ENCODE results near the gene ACAN. TPM values are rescaled to one million over a fixed set of nuclear protein-coding genes. Genes with fewer than 3 reads are reported as not detected.

Gene ACAN
- total and polyA plus RNA-seq, 10 of the 15 experiments (the other 5 are each of a cell fraction or from before 2014, with no cell fraction given), result not detected

DNA sequence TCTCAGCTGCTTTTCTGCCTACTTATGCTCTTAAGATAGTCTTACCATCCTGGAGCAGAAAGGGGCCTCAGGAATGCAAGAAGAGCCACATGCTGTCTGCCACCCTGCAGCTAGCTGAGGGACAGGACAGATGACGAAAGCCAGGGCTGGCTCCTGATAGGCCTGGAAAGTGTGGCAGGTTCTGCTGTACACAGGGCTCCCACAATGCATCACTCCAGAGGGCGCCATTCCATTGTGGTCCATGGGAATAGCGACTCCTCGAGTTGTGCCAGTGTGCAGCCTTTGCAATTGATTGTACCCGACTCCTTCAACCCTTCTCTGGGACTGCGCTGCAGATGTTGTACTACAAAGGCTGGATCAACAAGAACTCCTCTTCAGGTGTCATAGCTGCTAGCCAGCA lies 11.2 kb downstream of the ACAN start:
- ChIA-PET SMC1A (ENCODE audit: uncharacterized antibody, unreplicated experiment) (no interaction called here), POLR2A (no interaction called here), CTCF (no interaction called here), RAD21 (ENCODE audit: unreplicated experiment) (no interaction called here)
- H3K36me3 ChIP-seq (ENCODE audit: control insufficient read depth in 2 of 2, insufficient read depth in 2 of 2, low read length in 1 of 2), result no peaks in the 10 kb centered on the region
- intact Hi-C loops (cut with micrococcal nuclease; ENCODE audit: unreplicated experiment), result no loop called here
- no peak overlapping the region for H2AFZ ChIP-seq (ENCODE audit: control insufficient read depth, low read depth, low read length)
- no peak for DNase-seq (ENCODE audit: low read depth, low spot score)
- no peaks in the 10 kb centered on the region; the same call in 1 of the 2 replicates for H4K20me1 ChIP-seq (ENCODE audit: control insufficient read depth, insufficient read depth)
- no peak overlapping the region for H3K4me2 ChIP-seq (ENCODE audit: control insufficient read depth, insufficient read depth)
- H3K27ac ChIP-seq (ENCODE audit: control insufficient read depth, insufficient read depth), result no peak overlapping the region
- H3K27me3 ChIP-seq (replicated peaks in 1 of 2; ENCODE audit: control insufficient read depth in 2 of 2, insufficient read depth in 2 of 2, low read length in 1 of 2), result peaks cover 3% of the 10 kb centered on the region in 2 experiments; a peak in 3 of 4 replicates
- in situ Hi-C loops (cut with MboI), result no loop called here
- H3K79me2 ChIP-seq (ENCODE audit: control insufficient read depth, insufficient read depth, low read length), result no peaks in the 10 kb centered on the region
- FAIRE-seq, result no peak
- no peaks in the 10 kb centered on the region for H3K9me3 ChIP-seq (replicated peaks; ENCODE audit: control insufficient read depth, insufficient read depth, low read length)
- no peak overlapping the region for H3K9ac ChIP-seq (ENCODE audit: control insufficient read depth, insufficient read depth, low read length)
- 38% methylated on average over 6 of the region's 6 CpGs for WGBS (ENCODE audit: insufficient coverage, insufficient replicate concordance, low lambda C conversion rate, missing lambda C conversion rate)
- no peak for ATAC-seq
- no peaks in the 10 kb centered on the region for H3K4me1 ChIP-seq (ENCODE audit: control insufficient read depth, insufficient read depth, low read length)
- H3K4me3 ChIP-seq, result no peak overlapping the region
- TF ChIP-seq CHD1 (IDR thresholded peaks at IDR 0.05; ENCODE audit: low read depth, low read length) (no peak), ZNF207 (IDR thresholded peaks at IDR 0.05; ENCODE audit: borderline replicate concordance) (no peak), RAD51 (IDR thresholded peaks at IDR 0.05) (no peak), YY1 (IDR thresholded peaks at IDR 0.05; ENCODE audit: low read depth, low read length) (no peak), EED (IDR thresholded peaks at IDR 0.05; ENCODE audit: low read depth) (no peak), RBBP5 (conservative IDR thresholded peaks at IDR 0.05) (no peak), PML (IDR thresholded peaks at IDR 0.05; ENCODE audit: low read length) (no peak), RELA (IDR thresholded peaks at IDR 0.05; ENCODE audit: borderline replicate concordance, partially characterized antibody) (no peak), NFIC (IDR thresholded peaks at IDR 0.05; ENCODE audit: low read depth, low read length) (no peak), GATAD2B (conservative IDR thresholded peaks at IDR 0.05; ENCODE audit: low read depth) (no peak), IKZF1 (conservative IDR thresholded peaks at IDR 0.05) (no peak), MYB (IDR thresholded peaks at IDR 0.05; ENCODE audit: borderline replicate concordance, low read depth, low read length) (no peak), BACH1 (IDR thresholded peaks at IDR 0.05; ENCODE audit: borderline replicate concordance) (no peak), CBFB (IDR thresholded peaks at IDR 0.05; ENCODE audit: low read depth) (no peak), PAX5 (IDR thresholded peaks at IDR 0.05; ENCODE audit: borderline replicate concordance, low read depth, low read length) (no peak), NR2C1 (IDR thresholded peaks at IDR 0.05) (no peak), MXI1 (IDR thresholded peaks at IDR 0.05; ENCODE audit: low read depth, low read length) (no peak), POU2F2 (IDR thresholded peaks at IDR 0.05; ENCODE audit: borderline replicate concordance, low read depth, low read length) (no peak)
- TF ChIP-seq, protein P1, sequence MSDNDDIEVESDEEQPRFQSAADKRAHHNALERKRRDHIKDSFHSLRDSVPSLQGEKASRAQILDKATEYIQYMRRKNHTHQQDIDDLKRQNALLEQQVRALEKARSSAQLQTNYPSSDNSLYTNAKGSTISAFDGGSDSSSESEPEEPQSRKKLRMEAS (IDR thresholded peaks at IDR 0.05; ENCODE audit: low read depth, low read length), result no peak
- TF ChIP-seq, protein P2, sequence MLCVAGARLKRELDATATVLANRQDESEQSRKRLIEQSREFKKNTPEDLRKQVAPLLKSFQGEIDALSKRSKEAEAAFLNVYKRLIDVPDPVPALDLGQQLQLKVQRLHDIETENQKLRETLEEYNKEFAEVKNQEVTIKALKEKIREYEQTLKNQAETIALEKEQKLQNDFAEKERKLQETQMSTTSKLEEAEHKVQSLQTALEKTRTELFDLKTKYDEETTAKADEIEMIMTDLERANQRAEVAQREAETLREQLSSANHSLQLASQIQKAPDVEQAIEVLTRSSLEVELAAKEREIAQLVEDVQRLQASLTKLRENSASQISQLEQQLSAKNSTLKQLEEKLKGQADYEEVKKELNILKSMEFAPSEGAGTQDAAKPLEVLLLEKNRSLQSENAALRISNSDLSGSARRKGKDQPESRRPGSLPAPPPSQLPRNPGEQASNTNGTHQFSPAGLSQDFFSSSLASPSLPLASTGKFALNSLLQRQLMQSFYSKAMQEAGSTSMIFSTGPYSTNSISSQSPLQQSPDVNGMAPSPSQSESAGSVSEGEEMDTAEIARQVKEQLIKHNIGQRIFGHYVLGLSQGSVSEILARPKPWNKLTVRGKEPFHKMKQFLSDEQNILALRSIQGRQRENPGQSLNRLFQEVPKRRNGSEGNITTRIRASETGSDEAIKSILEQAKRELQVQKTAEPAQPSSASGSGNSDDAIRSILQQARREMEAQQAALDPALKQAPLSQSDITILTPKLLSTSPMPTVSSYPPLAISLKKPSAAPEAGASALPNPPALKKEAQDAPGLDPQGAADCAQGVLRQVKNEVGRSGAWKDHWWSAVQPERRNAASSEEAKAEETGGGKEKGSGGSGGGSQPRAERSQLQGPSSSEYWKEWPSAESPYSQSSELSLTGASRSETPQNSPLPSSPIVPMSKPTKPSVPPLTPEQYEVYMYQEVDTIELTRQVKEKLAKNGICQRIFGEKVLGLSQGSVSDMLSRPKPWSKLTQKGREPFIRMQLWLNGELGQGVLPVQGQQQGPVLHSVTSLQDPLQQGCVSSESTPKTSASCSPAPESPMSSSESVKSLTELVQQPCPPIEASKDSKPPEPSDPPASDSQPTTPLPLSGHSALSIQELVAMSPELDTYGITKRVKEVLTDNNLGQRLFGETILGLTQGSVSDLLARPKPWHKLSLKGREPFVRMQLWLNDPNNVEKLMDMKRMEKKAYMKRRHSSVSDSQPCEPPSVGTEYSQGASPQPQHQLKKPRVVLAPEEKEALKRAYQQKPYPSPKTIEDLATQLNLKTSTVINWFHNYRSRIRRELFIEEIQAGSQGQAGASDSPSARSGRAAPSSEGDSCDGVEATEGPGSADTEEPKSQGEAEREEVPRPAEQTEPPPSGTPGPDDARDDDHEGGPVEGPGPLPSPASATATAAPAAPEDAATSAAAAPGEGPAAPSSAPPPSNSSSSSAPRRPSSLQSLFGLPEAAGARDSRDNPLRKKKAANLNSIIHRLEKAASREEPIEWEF (IDR thresholded peaks at IDR 0.05; ENCODE audit: insufficient replicate concordance, low read depth, low read length), result no peak
- BruUV-seq (replicated peaks), result no TSS peak

Data from GM12878 (cell line).